Prostate gland (tissue), 2 donors: ENCODE results near the gene DCLRE1A. TPM values are rescaled to one million over a fixed set of nuclear protein-coding genes. Genes with fewer than 3 reads are reported as not detected.

ENCODE experiments used
- DNase-seq: peaks from one replicate; pipeline ENCODE4 v3.0.0-alpha.2; 2019; ENCODE audit warnings: low spot score
- H3K27ac ChIP-seq, 2 donors: fragments of 200-600 bp; sonication (generic); 2 replicates each; pipeline ENCODE4 v1.5.1; 2017 to 2019
- H3K27me3 ChIP-seq: fragments of 200-600 bp; sonication (generic); replicated peaks from 2 replicates; pipeline ENCODE4 v1.5.1; 2019; ENCODE audit not compliant: insufficient read depth
- H3K36me3 ChIP-seq, 2 donors: fragments of 200-600 bp; sonication (generic); 1 replicate in 1 of 2; 2 replicates in 1 of 2; pipeline versions ENCODE4 v1.5.1 to v1.8.1; 2017 to 2019
- H3K4me1 ChIP-seq: fragments of 200-600 bp; sonication (generic); replicated peaks from 2 replicates; pipeline ENCODE4 v1.5.1; 2019
- H3K4me3 ChIP-seq, 2 donors: fragments of 200-600 bp; sonication (generic); 2 replicates each; pipeline ENCODE4 v1.5.1; 2017 to 2019
- H3K9me3 ChIP-seq: fragments of 200-600 bp; sonication (generic); 2 replicates; pipeline ENCODE4 v1.5.1; 2017
- POLR2A ChIP-seq: fragments of 450-650 bp; IDR thresholded peaks from one replicate; pipeline ENCODE4 v1.6.1; 2016; ENCODE audit warnings: antibody characterized with exemption, mild to moderate bottlenecking
- POLR2AphosphoS5 ChIP-seq: sonication (generic); formaldehyde crosslinking; IDR thresholded peaks from one replicate; pipeline ENCODE4 v1.6.1; 2017; ENCODE audit warnings: antibody characterized with exemption
- WGBS: methylation state at CpG from one replicate; pipeline ENCODE4 v1.1.5; 2018; 5-methylcytosine and 5-hydroxymethylcytosine counted together
- intact Hi-C: fragments of 100-400 bp; cut with DNase I; formaldehyde crosslinking; loops from one replicate; pipeline ENCODE4 v1.14.2; 2022
- total RNA-seq, 2 donors: library from RNA; depleted of rRNA; stranded (reverse); fragments of >200 nt; gene quantifications; one replicate each; pipeline ENCODE4 v1.1.0, GENCODE V29; 2016
- TF ChIP-seq, protein P1 (sequence below), 4 experiments: fragments of 200-600 bp in 2 of 4; fragments of 450-650 bp in 2 of 4; sonication (generic) in 2 of 4; IDR thresholded peaks; 1 replicate in 3 of 4; 2 replicates in 1 of 4; pipeline ENCODE4 v1.5.1; 2016 to 2019; ENCODE audit warnings: antibody characterized with exemption in 4 of 4, mild to moderate bottlenecking in 2 of 4, moderate library complexity in 2 of 4

The DCLRE1A gene
- total RNA-seq, 2 donors from 2014 or later, result 6.2 to 9.7 TPM

DNA sequence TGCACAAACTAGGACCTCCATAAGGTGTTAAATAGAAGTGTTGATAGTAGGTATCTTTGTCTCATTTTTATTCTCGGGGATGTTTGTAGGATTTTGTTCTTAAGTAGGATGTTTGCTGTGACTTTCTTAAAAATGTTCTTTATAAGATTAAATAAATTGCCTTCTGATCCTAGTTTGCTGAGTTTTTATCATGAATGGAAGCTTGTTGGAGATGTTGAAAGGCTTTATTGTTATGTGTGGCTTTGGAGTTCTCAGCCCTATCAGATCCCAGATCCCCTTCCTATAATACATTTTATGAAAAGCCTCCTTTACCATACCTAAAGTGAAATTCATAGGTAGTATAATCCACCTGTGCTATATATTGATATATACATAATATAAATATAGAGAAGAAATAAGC lies 40.7 kb upstream of the DCLRE1A start:
- Histone ChIP-seq H3K4me1 (no peaks in the 10 kb centered on the region), H3K27me3 (no peaks in the 10 kb centered on the region), H3K4me3 (no peak overlapping the region), H3K27ac (no peak overlapping the region), H3K36me3 (no peaks in the 10 kb centered on the region), H3K9me3 (no peaks in the 10 kb centered on the region)
- no peak for DNase-seq
- TF ChIP-seq POLR2AphosphoS5, result no peak
- TF ChIP-seq, protein P1, sequence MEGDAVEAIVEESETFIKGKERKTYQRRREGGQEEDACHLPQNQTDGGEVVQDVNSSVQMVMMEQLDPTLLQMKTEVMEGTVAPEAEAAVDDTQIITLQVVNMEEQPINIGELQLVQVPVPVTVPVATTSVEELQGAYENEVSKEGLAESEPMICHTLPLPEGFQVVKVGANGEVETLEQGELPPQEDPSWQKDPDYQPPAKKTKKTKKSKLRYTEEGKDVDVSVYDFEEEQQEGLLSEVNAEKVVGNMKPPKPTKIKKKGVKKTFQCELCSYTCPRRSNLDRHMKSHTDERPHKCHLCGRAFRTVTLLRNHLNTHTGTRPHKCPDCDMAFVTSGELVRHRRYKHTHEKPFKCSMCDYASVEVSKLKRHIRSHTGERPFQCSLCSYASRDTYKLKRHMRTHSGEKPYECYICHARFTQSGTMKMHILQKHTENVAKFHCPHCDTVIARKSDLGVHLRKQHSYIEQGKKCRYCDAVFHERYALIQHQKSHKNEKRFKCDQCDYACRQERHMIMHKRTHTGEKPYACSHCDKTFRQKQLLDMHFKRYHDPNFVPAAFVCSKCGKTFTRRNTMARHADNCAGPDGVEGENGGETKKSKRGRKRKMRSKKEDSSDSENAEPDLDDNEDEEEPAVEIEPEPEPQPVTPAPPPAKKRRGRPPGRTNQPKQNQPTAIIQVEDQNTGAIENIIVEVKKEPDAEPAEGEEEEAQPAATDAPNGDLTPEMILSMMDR (IDR thresholded peaks at IDR 0.05), result no peak
- no peak for TF ChIP-seq POLR2A
- intact Hi-C loops, result loop anchor here (10.0 kb wide), 2 partner anchors 190 to 210 kb away; no protein-coding TSS in a partner anchor
- WGBS, result 56% methylated on average over 1 of the region's 1 CpG

DNA sequence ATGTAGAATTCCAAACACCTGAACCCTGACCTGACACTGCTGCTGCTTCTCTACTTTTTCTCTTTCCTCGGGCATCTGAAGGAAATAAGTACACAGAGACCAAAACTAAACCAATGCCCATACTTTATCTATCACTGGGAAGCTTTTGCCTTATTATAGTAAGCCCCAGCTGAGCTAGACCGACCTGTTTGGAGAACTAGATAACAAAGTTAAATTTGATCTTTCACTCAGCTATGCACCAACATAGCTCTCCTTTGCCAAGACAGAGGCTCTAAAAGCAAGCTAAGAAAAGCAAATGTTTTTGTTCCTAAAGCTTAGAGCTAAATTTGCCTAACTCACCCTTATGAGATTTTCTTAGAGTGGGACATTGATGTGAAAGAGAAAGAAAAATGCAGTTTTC lies 39.7 kb upstream of the DCLRE1A start:
- H3K36me3 ChIP-seq, result no peaks in the 10 kb centered on the region

GRCh38 chr10:113891476-113891875 lies 37.6 kb upstream of the DCLRE1A start:
- no peak overlapping the region for H3K4me3 ChIP-seq
- no peaks in the 10 kb centered on the region for H3K4me1 ChIP-seq
- no peak overlapping the region for H3K27ac ChIP-seq
- H3K9me3 ChIP-seq, result no peaks in the 10 kb centered on the region
- no peaks in the 10 kb centered on the region for H3K27me3 ChIP-seq
- no peak for TF ChIP-seq POLR2A
- TF ChIP-seq, protein P1 (IDR thresholded peaks at IDR 0.05), result no peak
- no peak for TF ChIP-seq POLR2AphosphoS5
- no peak for DNase-seq
- H3K36me3 ChIP-seq, result no peaks in the 10 kb centered on the region
- intact Hi-C loops, result loop anchor here (10.0 kb wide), 2 partner anchors 187 to 213 kb away; no protein-coding TSS in a partner anchor
- 66% methylated on average over 3 of the region's 3 CpGs for WGBS

More for the DNA sequence above, 39.7 kb upstream of the DCLRE1A start:
- Histone ChIP-seq H3K27me3 (no peaks in the 10 kb centered on the region), H3K27ac (peak overlapping the region in 1 of 2 donors; percentile 17), H3K9me3 (no peaks in the 10 kb centered on the region), H3K4me3 (no peak overlapping the region), H3K4me1 (no peaks in the 10 kb centered on the region)
- TF ChIP-seq, protein P1 (IDR thresholded peaks at IDR 0.05), result no peak
- TF ChIP-seq POLR2A (no peak), POLR2AphosphoS5 (no peak)
- DNase-seq, result no peak
- intact Hi-C loops, result loop anchor here (10.0 kb wide), 2 partner anchors 189 to 211 kb away; no protein-coding TSS in a partner anchor
- WGBS, result 26% methylated on average over 2 of the region's 2 CpGs

DNA sequence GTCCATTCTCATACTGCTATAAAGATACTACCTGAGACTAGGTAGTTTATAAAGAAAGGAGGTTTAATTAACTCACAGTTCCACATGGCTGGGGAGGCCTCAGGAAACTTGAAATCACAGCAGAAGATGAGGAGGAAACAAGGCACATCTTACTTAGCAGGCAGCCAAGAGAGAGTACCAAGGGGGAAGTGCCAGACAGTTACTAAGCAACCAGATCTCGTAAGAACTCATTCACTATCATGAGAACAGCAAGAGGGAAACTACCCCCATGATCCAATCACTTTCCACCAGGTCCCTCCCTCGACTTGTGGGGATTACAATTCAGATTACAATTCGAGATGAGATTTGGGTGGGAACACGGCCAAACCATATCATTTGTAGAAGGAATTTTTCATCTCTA lies 36.9 kb upstream of the DCLRE1A start:
- Histone ChIP-seq H3K36me3 (no peaks in the 10 kb centered on the region), H3K27ac (no peak overlapping the region), H3K4me3 (no peak overlapping the region), H3K27me3 (no peaks in the 10 kb centered on the region), H3K4me1 (no peaks in the 10 kb centered on the region), H3K9me3 (no peaks in the 10 kb centered on the region)
- TF ChIP-seq POLR2AphosphoS5 (no peak), POLR2A (no peak)
- TF ChIP-seq, protein P1 (IDR thresholded peaks at IDR 0.05), result no peak
- intact Hi-C loops, result loop anchor here (10.0 kb wide), 2 partner anchors 186 to 214 kb away; no protein-coding TSS in a partner anchor
- no peak for DNase-seq
- WGBS, result 86% methylated on average over 4 of the region's 4 CpGs

GRCh38 chr10:113889911-113890310 lies 36.0 kb upstream of the DCLRE1A start:
- Histone ChIP-seq H3K27me3 (no peaks in the 10 kb centered on the region), H3K9me3 (no peaks in the 10 kb centered on the region), H3K27ac (no peak overlapping the region), H3K4me3 (no peak overlapping the region), H3K36me3 (no peaks in the 10 kb centered on the region), H3K4me1 (no peaks in the 10 kb centered on the region)
- no peak for DNase-seq
- 81% methylated on average over 2 of the region's 2 CpGs for WGBS
- TF ChIP-seq POLR2AphosphoS5, result no peak
- TF ChIP-seq POLR2A, result no peak
- TF ChIP-seq, protein P1 (IDR thresholded peaks at IDR 0.05), result no peak
- intact Hi-C loops, result loop anchor here (10.0 kb wide), 2 partner anchors 185 to 215 kb away; no protein-coding TSS in a partner anchor
